ENCODE measurements around the gene TMED7.
A peak's percentile ranks its signal among the peaks of the same experiment; 100 is the strongest.

TMED7 gene

GRCh38 chr5:115579747-115580173 lies 46.1 kb downstream of the TMED7 start:
- Histone ChIP-seq H3K9ac (ENCODE audit: low read depth, low read length) (no peak overlapping the region), H3K4me3 (ENCODE audit: low read length) (no peak overlapping the region), H3K4me2 (ENCODE audit: low read length) (no peak overlapping the region), H3K4me1 (ENCODE audit: control insufficient read depth, insufficient read depth, low read length) (peaks cover 39% of the 10 kb centered on the region), H3K36me3 (ENCODE audit: insufficient read depth, low read length) (peaks cover 34% of the 10 kb centered on the region), H3K27me3 (ENCODE audit: control insufficient read depth, insufficient read depth, low read length) (no peaks in the 10 kb centered on the region), H3K9me3 (replicated peaks; ENCODE audit: low read length) (peaks cover 2% of the 10 kb centered on the region)

- H3K4me3 ChIP-seq (ENCODE audit: low read length): no peak overlapping the region
- H3K27me3 ChIP-seq (ENCODE audit: control insufficient read depth, insufficient read depth, low read length): no peaks in the 10 kb centered on the region
- H3K4me2 ChIP-seq (ENCODE audit: low read length): no peak overlapping the region
- H3K9ac ChIP-seq (ENCODE audit: low read depth, low read length): no peak overlapping the region
- peaks cover 2% of the 10 kb centered on the region for H3K9me3 ChIP-seq (replicated peaks; ENCODE audit: low read length)
- peaks cover 38% of the 10 kb centered on the region for H3K4me1 ChIP-seq (ENCODE audit: control insufficient read depth, insufficient read depth, low read length)
- H3K36me3 ChIP-seq (ENCODE audit: insufficient read depth, low read length): peaks cover 34% of the 10 kb centered on the region
Observed at GRCh38 chr5:115579216-115579615, 46.6 kb downstream of the TMED7 start.

GRCh38 chr5:115578657-115579056 lies 47.2 kb downstream of the TMED7 start:
- Histone ChIP-seq H3K27me3 (ENCODE audit: control insufficient read depth, insufficient read depth, low read length) (no peaks in the 10 kb centered on the region), H3K9me3 (replicated peaks; ENCODE audit: low read length) (peaks cover 2% of the 10 kb centered on the region), H3K9ac (ENCODE audit: low read depth, low read length) (no peak overlapping the region), H3K4me3 (ENCODE audit: low read length) (no peak overlapping the region), H3K4me2 (ENCODE audit: low read length) (no peak overlapping the region), H3K36me3 (ENCODE audit: insufficient read depth, low read length) (peaks cover 34% of the 10 kb centered on the region), H3K4me1 (ENCODE audit: control insufficient read depth, insufficient read depth, low read length) (peaks cover 35% of the 10 kb centered on the region)

- H3K9ac ChIP-seq (ENCODE audit: low read depth, low read length): no peak overlapping the region
- H3K4me3 ChIP-seq (ENCODE audit: low read length): no peak overlapping the region
- no peaks in the 10 kb centered on the region for H3K27me3 ChIP-seq (ENCODE audit: control insufficient read depth, insufficient read depth, low read length)
- peaks cover 2% of the 10 kb centered on the region for H3K9me3 ChIP-seq (replicated peaks; ENCODE audit: low read length)
- H3K4me1 ChIP-seq (ENCODE audit: control insufficient read depth, insufficient read depth, low read length): peaks cover 35% of the 10 kb centered on the region
- H3K36me3 ChIP-seq (ENCODE audit: insufficient read depth, low read length): peaks cover 34% of the 10 kb centered on the region
- no peak overlapping the region for H3K4me2 ChIP-seq (ENCODE audit: low read length)
Observed at GRCh38 chr5:115577741-115578140, 48.1 kb downstream of the TMED7 start.

- Histone ChIP-seq H3K4me2 (ENCODE audit: low read length) (no peak overlapping the region), H3K4me3 (ENCODE audit: low read length) (no peak overlapping the region), H3K9ac (ENCODE audit: low read depth, low read length) (no peak overlapping the region), H3K27me3 (ENCODE audit: control insufficient read depth, insufficient read depth, low read length) (no peaks in the 10 kb centered on the region), H3K9me3 (replicated peaks; ENCODE audit: low read length) (peaks cover 2% of the 10 kb centered on the region), H3K36me3 (ENCODE audit: insufficient read depth, low read length) (peaks cover 34% of the 10 kb centered on the region), H3K4me1 (ENCODE audit: control insufficient read depth, insufficient read depth, low read length) (peaks cover 38% of the 10 kb centered on the region)
Observed at GRCh38 chr5:115577329-115577728, 48.5 kb downstream of the TMED7 start.

GRCh38 chr5:115575167-115576070 lies 50.4 kb downstream of the TMED7 start:
- H3K4me3 ChIP-seq (ENCODE audit: low read length): no peak overlapping the region
- no peaks in the 10 kb centered on the region for H3K27me3 ChIP-seq (ENCODE audit: control insufficient read depth, insufficient read depth, low read length)
- H3K9ac ChIP-seq (ENCODE audit: low read depth, low read length): no peak overlapping the region
- peaks cover 25% of the 10 kb centered on the region for H3K36me3 ChIP-seq (ENCODE audit: insufficient read depth, low read length)
- H3K9me3 ChIP-seq (replicated peaks; ENCODE audit: low read length): peaks cover 2% of the 10 kb centered on the region
- peaks cover 38% of the 10 kb centered on the region for H3K4me1 ChIP-seq (ENCODE audit: control insufficient read depth, insufficient read depth, low read length)
- peak overlapping the region; percentile 1 for H3K4me2 ChIP-seq (ENCODE audit: low read length)

- Histone ChIP-seq H3K9ac (ENCODE audit: low read depth, low read length) (no peak overlapping the region), H3K27me3 (ENCODE audit: control insufficient read depth, insufficient read depth, low read length) (no peaks in the 10 kb centered on the region), H3K4me2 (ENCODE audit: low read length) (no peak overlapping the region), H3K9me3 (replicated peaks; ENCODE audit: low read length) (peaks cover 2% of the 10 kb centered on the region), H3K4me1 (ENCODE audit: control insufficient read depth, insufficient read depth, low read length) (peaks cover 38% of the 10 kb centered on the region), H3K36me3 (ENCODE audit: insufficient read depth, low read length) (peaks cover 11% of the 10 kb centered on the region), H3K4me3 (ENCODE audit: low read length) (no peak overlapping the region)
Observed at GRCh38 chr5:115573133-115573532, 52.7 kb downstream of the TMED7 start.

GRCh38 chr5:115571441-115571878 lies 54.4 kb downstream of the TMED7 start:
- no peaks in the 10 kb centered on the region for H3K36me3 ChIP-seq (ENCODE audit: insufficient read depth, low read length)
- no peaks in the 10 kb centered on the region for H3K9me3 ChIP-seq (replicated peaks; ENCODE audit: low read length)
- H3K27me3 ChIP-seq (ENCODE audit: control insufficient read depth, insufficient read depth, low read length): no peaks in the 10 kb centered on the region
- peaks cover 30% of the 10 kb centered on the region for H3K4me1 ChIP-seq (ENCODE audit: control insufficient read depth, insufficient read depth, low read length)
- H3K4me2 ChIP-seq (ENCODE audit: low read length): no peak overlapping the region
- H3K9ac ChIP-seq (ENCODE audit: low read depth, low read length): no peak overlapping the region
- no peak overlapping the region for H3K4me3 ChIP-seq (ENCODE audit: low read length)

GRCh38 chr5:115568668-115569067 lies 57.2 kb downstream of the TMED7 start:
- no peak overlapping the region for H3K4me2 ChIP-seq (ENCODE audit: low read length)
- no peak overlapping the region for H3K4me3 ChIP-seq (ENCODE audit: low read length)
- no peaks in the 10 kb centered on the region for H3K9me3 ChIP-seq (replicated peaks; ENCODE audit: low read length)
- H3K27me3 ChIP-seq (ENCODE audit: control insufficient read depth, insufficient read depth, low read length): no peaks in the 10 kb centered on the region
- no peaks in the 10 kb centered on the region for H3K36me3 ChIP-seq (ENCODE audit: insufficient read depth, low read length)
- no peak overlapping the region for H3K9ac ChIP-seq (ENCODE audit: low read depth, low read length)
- H3K4me1 ChIP-seq (ENCODE audit: control insufficient read depth, insufficient read depth, low read length): peaks cover 14% of the 10 kb centered on the region

- Histone ChIP-seq H3K36me3 (ENCODE audit: insufficient read depth, low read length) (no peaks in the 10 kb centered on the region), H3K9me3 (replicated peaks; ENCODE audit: low read length) (no peaks in the 10 kb centered on the region), H3K4me3 (ENCODE audit: low read length) (no peak overlapping the region), H3K9ac (ENCODE audit: low read depth, low read length) (no peak overlapping the region), H3K27me3 (ENCODE audit: control insufficient read depth, insufficient read depth, low read length) (no peaks in the 10 kb centered on the region), H3K4me1 (ENCODE audit: control insufficient read depth, insufficient read depth, low read length) (peaks cover 1% of the 10 kb centered on the region), H3K4me2 (ENCODE audit: low read length) (no peak overlapping the region)
Observed at GRCh38 chr5:115565233-115565632, 60.6 kb downstream of the TMED7 start.
